ENCODE results near the gene ZNF639. TPM values are rescaled to one million over a fixed set of nuclear protein-coding genes. Genes with fewer than 3 reads are reported as not detected.

The ZNF639 gene
- total RNA-seq, 1 donor from 2014 or later: 21.4 TPM

GRCh38 chr3:179323197-179324110 is 623 bp downstream of the ZNF639 start:
- Histone ChIP-seq H3K36me3 (peaks cover 0 to 8% of the 10 kb centered on the region in 2 donors), H3K4me3 (peak overlapping the region; percentile 86 to 92), H3K4me1 (peaks cover 3 to 16% of the 10 kb centered on the region in 2 donors), H3K27me3 (no peaks in the 10 kb centered on the region), H3K27ac (peak overlapping the region; percentile 94 to 98), H3K9me3 (no peaks in the 10 kb centered on the region)
- peak; percentile 21 to 88 for DNase-seq (ENCODE audit: low spot score in 2 of 2)
- peak in 1 of 3 experiments; percentile 16 for TF ChIP-seq CTCF (IDR thresholded peaks at IDR 0.05)
- intact Hi-C loops (cut with DNase I): loop anchor here (1.0 to 5.0 kb wide), 4 partner anchors 24 to 329 kb away; partner anchors contain the start of genes ACTL6A, GNB4, MFN1 and USP13

GRCh38 chr3:179324270-179324754 is 1.5 kb downstream of the ZNF639 start:
- intact Hi-C loops (cut with DNase I): loop anchor here (5.0 kb wide), 1 partner anchor 128 kb away; the partner anchor contains the start of gene GNB4
- TF ChIP-seq CTCF (IDR thresholded peaks at IDR 0.05): no peak
- H3K4me3 ChIP-seq: peak overlapping the region; percentile 86 to 92
- H3K27me3 ChIP-seq: no peaks in the 10 kb centered on the region
- no peaks in the 10 kb centered on the region for H3K9me3 ChIP-seq
- H3K4me1 ChIP-seq: peaks cover 3 to 16% of the 10 kb centered on the region in 2 donors
- no peak for DNase-seq (ENCODE audit: low spot score in 2 of 2)
- H3K27ac ChIP-seq: peak overlapping the region; percentile 94 to 98
- H3K36me3 ChIP-seq: peaks cover 6 to 17% of the 10 kb centered on the region in 2 donors

GRCh38 chr3:179330438-179330837 is 7.6 kb downstream of the ZNF639 start:
- TF ChIP-seq CTCF (IDR thresholded peaks at IDR 0.05): no peak
- H3K4me3 ChIP-seq: no peak overlapping the region
- no peaks in the 10 kb centered on the region for H3K27me3 ChIP-seq
- H3K9me3 ChIP-seq: no peaks in the 10 kb centered on the region
- H3K4me1 ChIP-seq: peaks cover 0 to 2% of the 10 kb centered on the region in 2 donors
- intact Hi-C loops (cut with DNase I): no loop called here
- DNase-seq (ENCODE audit: low spot score in 2 of 2): no peak
- no peak overlapping the region for H3K27ac ChIP-seq
- peaks cover 55 to 70% of the 10 kb centered on the region in 2 donors for H3K36me3 ChIP-seq

- no peaks in the 10 kb centered on the region for H3K9me3 ChIP-seq
- H3K36me3 ChIP-seq: peaks cover 58 to 73% of the 10 kb centered on the region in 2 donors
- no peak overlapping the region for H3K4me3 ChIP-seq
- no peak overlapping the region for H3K27ac ChIP-seq
- TF ChIP-seq CTCF (IDR thresholded peaks at IDR 0.05): no peak
- peaks cover 0 to 3% of the 10 kb centered on the region in 2 donors for H3K4me1 ChIP-seq
- no peaks in the 10 kb centered on the region for H3K27me3 ChIP-seq
- no peak for DNase-seq (ENCODE audit: low spot score in 2 of 2)
- intact Hi-C loops (cut with DNase I): no loop called here
Measured at GRCh38 chr3:179332240-179332639, 9.4 kb downstream of the ZNF639 start.

GRCh38 chr3:179333084-179333483 is 10.3 kb downstream of the ZNF639 start:
- peaks cover 58 to 73% of the 10 kb centered on the region in 2 donors for H3K36me3 ChIP-seq
- no peak overlapping the region for H3K27ac ChIP-seq
- no peak overlapping the region for H3K4me3 ChIP-seq
- no peaks in the 10 kb centered on the region for H3K9me3 ChIP-seq
- no peaks in the 10 kb centered on the region for H3K27me3 ChIP-seq
- no peak for TF ChIP-seq CTCF (IDR thresholded peaks at IDR 0.05)
- no peak for DNase-seq (ENCODE audit: low spot score in 2 of 2)
- peaks cover 0 to 3% of the 10 kb centered on the region in 2 donors for H3K4me1 ChIP-seq
- intact Hi-C loops (cut with DNase I): no loop called here
